GM11168 (cell line): Measurements from ENCODE around the gene GPC6.
"Not testable (repeated sequence)": the region's sequence is repeated elsewhere in the genome, so short reads cannot be mapped to it uniquely, and the experiment has no call there.

Experiments used
- in situ Hi-C: fragments of 300-500 bp; cut with MboI; formaldehyde crosslinking; loops from one replicate; pipeline ENCODE4 v1.12.0; 2022; ENCODE audit warnings: low sequenced_read_pairs; ENCODE audit not compliant: unreplicated experiment

GPC6 gene

DNA sequence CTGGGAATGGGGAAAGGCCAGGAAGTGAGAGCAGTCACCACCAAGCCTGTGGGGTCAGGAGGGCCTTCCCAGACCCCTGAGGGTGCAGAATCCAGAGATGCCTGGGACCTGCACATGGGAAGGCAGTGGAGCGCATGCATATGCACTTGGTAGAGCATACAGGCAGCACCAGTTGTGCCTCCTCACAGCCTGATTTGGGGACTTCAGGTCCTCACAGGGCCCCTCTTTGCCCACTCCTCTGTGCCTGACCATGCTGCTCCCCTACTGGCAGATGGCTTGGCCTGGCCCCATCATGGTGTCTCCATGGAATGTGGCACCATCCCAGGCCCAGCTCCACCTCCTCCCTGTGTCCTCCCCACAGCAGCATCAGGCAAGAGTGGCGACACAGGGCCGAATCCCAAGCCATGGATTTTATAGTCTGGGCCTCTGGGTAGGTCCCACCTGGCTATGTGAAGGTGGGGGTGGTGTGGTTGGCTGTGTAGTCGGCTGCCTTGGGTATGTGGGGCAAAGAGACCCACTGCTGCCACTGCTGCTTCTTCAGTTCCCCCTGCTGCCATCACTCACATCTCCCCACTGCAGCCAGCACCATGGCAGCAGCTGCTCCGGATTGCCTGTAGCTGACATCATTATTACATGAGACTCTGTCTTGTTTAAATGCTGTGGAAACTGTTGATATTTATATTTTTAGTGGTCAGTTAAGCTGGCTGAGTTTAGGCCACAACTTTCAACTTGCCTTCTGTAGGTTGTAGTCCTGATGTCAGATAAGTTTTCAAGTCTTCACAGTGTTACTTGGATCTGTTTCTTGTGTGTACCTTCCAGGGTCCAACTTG, 247.0 kb downstream of the GPC6 start:
- in situ Hi-C loops, result no loop called here

DNA sequence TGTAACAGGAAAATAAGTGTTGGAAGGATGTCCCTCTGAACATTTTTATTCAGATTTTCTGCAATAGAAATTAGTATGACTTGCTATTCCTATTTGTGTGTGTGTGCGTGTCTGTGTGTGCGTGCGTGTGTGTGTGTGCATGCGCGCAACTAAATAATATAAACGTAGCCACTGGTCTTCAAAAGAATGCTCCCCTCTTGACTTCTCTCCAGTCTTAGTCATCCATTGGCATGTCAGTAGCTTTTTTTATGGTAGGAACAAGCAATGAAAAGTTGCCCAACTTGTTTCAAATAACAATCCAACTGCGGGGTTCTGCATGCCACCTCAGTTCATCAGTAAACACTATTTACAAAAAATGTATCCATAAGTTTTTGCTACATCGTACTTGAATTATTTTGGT, 249.6 kb downstream of the GPC6 start:
- in situ Hi-C loops, result no loop called here

DNA sequence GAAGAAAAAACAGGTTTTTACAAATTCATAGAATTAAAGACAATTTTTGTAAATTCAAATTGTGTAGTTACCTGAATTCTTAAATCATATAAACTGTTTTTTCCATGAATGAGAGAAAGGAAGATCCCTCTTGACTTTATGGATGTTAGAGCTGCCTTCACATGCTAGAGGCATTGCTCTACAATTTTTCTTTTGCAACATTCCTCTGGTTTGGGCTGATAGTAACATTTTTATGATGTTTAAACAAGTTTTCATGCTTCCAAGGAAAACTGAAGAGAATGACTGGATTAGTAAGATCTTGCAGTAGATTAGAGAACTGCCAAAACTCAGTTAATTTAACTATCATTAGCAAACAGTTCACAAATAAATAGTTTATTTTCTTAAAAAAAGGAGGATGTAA, 250.6 kb downstream of the GPC6 start:
- in situ Hi-C loops, result no loop called here

DNA sequence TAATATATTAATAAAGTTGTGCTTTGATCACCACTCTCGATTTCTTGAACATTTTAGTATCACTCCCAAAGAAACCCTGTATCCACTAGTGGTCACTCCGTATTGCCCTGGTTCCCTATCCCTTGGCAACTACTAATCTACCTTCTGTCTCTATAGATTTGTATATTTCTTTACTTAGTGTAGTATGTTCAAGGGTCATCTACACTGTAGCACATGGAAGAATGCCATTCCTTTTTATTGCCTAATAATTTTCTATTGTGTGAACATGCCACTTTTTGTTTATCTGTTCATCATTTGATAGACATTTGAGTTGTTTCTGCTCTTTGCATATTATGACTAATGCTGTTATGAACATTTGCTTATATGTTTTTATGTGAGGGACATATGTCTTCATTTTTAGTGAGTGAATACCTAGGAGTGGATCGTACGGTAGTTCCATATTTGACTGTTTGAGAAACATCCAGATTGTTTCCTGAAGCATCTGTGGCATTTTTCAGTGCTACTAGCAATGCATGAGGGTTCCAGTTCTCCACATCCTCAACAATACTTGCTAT, 254.0 kb downstream of the GPC6 start:
- in situ Hi-C loops, result no loop called here

DNA sequence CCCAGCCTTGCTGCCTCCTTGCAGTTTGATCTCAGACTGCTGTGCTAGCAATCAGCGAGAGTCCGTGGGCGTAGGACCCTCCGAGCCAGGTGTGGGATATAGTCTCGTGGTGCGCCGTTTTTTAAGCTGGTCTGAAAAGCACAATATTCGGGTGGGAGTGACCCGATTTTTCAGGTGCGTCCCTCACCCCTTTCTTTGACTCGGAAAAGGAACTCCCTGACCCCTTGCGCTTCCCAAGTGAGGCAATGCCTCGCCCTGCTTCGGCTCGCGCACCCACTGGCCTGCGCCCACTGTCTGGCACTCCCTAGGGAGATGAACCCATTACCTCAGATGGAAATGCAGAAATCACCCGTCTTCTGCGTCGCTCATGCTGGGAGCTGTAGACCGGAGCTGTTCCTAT, 269.5 kb downstream of the GPC6 start:
- in situ Hi-C loops, result not testable (repeated sequence)

DNA sequence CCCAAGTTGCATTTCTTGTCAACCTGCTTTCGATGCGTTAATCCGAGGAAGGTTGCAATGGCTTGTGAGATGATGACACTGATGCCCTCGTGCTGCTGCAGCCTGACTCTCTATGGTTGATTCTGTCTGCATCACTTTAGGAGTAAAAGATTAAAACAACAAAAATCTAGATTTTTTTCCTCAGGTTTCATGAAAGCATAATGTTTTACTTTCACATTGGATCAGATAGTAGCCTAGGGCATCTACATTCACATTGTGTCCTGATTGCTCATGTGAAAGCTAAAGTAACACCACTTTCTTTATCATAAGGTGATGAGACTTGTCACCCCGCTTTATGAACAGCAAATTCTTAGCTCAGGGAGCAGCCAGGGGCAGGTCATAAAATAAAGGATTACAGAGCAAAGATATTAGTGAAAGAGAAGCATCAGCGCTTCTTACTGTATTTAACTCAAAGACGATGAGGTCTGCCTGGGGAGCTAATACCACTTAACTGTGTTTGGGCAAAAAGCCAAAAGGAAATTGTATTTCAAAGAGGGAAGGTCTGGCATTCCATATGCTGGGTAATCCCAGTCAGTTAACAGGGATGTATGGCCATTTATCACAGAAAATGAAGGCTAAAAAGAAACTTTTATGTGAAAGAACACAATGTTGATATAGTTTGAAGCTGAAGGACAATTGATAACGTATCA, 270.5 kb downstream of the GPC6 start:
- in situ Hi-C loops, result no loop called here

DNA sequence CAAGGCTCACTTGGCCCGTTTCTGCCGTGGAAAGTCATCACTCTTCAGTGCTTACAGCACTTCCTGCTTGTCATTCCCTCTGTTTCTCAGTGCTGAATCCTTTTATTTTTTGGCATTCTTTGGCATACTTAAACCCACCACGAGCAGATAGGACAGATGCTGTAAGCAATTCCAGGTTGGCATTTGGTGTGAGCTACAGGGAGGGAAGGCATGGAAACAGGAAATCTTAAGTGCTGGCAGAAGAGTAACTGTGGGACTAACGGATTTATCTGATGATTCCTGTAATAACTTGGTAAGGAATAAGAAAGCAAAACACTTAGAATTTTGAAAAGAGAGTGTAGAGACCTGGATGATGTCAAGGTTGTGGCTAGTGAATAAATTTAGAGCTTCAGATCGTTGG, 273.4 kb downstream of the GPC6 start:
- in situ Hi-C loops, result no loop called here

DNA sequence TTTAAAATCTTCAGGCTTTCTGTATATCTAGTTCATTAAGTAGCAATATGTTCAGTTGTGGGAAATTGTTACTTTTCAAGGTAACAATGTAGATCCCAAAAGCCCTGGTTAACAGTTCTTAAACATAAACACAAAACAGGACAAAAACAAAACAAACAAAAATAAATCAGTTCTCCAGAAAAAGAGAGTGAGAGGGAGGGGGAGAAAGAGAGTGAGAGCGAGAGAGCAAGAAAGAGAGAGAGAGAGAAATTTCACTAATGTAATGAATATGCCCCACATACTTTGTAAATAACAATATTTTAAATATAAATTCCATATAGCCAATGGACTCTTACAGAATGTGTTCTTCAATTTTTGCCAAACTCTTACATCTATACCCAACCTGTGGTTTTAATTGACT, 275.5 kb downstream of the GPC6 start:
- in situ Hi-C loops, result no loop called here

DNA sequence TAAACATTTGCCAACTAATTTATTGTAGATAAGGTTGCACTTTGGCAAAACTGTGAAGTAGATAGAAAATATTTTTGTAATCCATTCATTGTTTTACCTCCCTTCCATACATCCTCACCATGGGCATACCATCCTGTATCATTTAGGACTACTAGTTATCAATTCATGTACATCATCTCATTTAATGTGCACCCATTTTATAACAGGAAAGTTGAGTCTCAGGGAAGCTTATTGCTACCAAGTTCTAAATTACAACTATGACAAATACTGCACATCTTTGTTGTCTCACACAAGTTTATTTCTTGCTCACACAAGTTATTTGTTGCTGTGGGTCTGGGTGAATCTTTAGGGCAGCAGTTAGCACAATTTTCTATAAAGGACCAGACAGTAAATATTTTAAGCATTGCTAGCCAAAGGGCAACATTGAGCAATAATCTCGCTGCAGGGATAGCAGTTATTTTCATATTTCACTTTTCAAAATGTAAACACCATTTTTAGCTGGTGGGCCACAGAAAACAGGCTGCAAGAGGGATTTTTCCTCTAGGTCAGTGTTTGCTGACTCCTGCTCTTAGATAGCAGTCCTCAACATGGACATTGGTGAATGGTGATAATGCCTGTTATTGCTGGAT, 276.5 kb downstream of the GPC6 start:
- in situ Hi-C loops, result no loop called here

DNA sequence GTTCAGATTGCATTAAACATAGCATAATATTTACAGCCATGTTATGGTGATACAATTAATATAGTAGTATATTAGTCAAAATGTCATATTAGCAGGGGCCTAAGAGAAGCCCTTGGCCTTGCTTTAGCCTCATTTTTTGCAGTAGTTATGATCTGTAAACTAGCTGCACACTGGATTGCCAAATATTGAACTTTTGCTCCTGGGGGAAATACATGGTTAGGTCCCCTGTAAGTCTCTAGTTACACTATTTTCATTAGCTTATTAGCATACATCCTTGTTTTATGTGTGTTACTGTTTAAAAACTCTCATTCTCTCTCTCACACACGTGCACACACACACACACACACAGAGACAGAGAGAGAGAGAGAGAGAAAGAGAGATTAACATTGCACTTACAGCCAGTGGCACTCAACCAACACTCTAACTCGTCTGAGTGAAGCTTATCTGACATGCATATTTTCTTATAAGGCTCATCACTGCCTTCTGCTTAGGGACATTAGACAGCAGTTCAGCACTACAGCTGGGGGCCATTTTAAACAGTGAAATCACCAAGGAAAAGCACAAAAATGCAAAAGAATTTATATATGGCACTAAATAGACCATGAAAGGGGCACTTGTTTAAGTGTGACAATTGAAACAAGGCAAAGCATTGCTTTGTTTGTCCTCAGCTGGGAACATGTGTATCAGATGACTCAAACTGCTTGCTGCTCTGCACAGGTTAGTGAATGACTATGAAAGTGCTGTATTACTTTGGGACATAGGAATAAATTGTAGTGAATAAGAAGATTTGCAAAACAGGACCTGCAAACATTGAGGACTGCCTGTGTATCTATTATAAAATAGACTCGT, 278.7 kb downstream of the GPC6 start:
- in situ Hi-C loops, result no loop called here

DNA sequence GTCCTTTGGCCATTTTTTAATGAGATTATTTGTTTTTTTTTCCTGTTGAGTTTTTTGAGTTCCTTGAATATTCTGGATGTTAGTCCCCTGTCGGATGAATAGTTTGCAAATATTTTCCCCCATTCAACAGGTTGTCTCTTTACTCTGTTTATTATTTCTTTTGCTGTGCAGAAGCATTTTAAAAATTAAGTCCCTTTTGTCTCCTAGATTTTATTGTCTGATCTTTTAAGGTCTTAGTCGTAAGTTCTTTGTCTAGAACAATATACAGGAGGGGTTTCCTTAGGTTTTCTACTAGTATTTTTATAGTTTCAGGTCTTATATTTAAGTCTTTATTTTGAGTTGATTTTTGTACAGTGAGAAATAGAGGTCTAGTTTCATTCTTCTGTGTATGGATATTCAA, 284.4 kb downstream of the GPC6 start:
- in situ Hi-C loops, result no loop called here

DNA sequence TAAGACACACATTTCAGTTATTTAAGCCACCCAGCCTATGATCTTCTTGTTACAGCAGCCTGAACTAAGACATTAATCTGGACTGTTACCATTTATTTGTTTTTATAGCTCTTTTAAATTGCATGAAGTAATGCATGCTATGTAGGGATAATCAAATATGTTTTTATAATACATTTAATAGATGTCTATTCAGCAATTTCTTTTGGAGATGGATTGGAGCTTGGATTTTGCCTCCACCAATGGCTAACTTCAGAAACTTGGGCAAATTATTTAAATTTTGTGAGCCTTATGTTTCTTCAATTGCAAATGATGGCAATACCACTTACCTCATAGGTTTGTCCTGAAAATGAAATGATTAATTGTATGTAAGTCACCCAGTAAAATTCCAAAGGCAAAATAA, 288.7 kb downstream of the GPC6 start:
- in situ Hi-C loops, result no loop called here

DNA sequence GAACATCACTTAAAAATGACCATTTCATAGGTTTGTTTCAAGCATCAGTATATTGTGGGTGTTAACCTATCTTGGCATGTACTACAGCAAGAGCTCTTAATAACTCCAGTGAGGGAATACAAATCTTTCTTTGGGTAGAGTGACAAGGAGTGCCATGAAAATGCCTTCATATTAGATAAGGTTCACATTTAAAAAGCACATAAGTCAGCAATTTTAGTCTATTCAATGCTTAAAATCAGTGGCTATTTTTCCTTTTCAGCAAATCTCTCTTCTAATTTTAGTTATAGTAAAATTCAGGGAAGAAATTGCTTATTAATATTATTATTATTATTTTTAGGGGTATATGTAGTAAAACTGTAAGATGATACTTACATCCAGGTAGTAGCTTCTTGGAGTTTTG, 291.1 kb downstream of the GPC6 start:
- in situ Hi-C loops, result no loop called here

DNA sequence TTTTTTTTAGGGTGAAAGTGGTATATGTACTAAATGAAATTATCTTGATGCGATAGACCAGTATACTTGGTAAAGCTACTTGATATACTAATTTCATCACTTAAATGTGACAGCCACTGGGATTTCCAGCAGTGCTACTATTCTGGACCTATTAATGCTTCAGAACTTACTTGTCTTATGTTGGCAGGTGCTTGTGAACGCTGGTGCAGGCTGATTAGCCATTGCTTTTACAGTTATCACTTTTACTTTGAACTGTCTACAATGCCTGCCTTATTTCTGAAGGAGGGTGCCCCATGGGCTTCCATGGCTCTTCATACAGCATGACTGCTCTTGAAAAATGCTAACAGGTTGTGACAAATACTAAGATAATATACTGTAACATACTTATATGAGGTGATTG, 294.7 kb downstream of the GPC6 start:
- in situ Hi-C loops, result no loop called here

DNA sequence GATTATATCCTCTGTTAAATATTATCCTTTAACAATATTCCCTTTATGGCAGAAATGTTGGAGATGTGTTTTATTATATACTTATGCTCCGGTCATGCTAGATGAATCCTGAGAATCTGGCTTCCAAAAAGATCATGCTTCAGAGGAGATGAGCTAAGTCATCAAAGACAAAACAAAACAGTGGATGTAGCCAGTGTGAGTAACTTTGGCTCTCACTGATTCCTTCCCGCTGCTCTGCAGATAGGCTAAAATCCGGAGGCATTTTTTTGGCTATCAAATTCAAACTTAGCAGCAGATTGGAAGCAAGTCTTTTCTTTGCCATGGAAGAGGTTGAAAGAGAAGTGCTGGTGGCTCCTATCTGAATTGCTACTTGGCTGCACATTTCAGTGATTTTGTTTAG, 295.9 kb downstream of the GPC6 start:
- in situ Hi-C loops, result no loop called here

DNA sequence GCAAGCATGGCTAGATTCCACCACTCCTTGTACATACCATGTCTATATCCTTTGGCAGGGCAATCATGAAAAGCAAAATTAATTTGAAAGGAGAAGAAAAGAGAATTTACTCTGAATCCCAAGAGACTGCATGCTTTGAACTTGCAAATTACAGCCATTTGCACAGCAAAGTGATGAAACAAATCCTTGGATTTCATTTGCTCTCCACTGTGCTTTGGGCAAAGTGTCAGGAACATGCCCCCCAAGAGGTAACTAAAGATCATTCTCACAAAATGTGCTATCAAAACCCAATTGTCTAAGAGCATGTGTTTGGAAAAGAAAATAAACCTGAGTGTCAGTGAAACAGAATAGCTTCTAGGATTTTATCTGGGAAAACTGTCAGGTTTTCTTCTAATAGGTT, 298.5 kb downstream of the GPC6 start:
- in situ Hi-C loops, result no loop called here

DNA sequence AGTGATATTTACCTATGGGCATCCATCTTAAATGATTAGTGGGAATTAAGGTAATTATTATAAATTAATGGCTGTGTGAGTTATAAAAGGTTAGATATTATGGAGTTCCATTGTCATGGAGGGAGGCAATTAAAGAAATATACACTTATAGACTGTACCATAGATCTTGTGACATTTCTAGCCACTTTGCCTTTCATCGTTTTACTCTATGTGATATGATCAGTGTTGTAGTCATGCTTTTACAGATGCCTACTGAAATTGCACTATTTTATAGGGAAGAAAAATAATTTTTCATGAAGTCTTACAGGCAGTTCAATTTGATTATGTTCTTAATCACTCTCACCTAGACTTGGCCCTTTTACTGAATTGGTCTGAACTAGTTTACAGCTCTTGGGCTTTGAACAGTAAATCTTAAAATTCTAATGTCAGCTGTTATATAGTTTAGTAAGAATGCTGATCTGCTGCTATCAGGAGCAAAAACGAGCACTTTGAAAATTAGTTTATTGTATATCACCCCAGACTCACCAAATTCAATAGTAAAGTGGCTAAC, 301.2 kb downstream of the GPC6 start:
- in situ Hi-C loops, result no loop called here

DNA sequence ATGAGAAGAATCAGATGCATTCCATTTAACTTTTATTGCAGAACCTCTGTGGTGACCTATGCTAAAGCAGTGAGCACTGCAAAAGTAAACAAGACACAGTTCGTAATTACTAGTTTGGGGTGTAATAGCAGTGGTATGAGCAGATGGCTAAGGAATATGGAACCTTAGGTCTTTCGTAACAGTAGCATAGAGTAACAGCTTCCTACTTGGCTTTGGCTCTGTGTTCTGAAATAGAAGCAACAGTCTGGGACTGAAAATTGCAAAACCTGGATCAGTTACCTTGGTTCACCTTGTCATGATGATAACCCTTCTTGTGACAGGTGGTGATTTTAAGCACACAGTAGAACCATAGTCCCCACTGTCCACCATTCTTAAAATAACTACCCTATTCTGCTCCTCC, 303.4 kb downstream of the GPC6 start:
- in situ Hi-C loops, result no loop called here

DNA sequence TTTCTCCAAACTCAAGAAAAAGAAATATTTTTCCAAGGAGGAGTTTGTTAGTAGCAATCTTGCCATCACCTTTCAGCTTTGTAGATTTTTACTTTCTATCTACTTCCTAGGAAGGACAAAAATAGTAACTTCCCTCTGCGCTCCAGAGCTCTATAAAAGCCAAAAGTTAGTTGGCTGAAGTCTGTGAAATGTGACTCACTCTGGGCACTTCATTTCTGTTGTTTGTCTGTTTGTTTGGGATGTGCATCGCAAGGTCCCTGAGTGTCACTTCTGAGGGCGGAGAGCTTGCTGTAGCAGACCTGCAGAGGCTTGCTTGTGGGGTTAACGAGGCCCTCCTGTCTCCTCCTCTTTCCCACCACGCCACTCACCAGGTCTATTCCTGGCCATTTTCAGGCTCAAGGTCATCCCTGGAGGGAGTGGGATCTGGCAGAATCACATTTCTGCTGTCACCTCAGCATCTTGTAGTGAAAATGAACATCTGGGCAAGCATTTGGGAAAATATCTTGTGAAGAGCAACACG, 307.6 kb downstream of the GPC6 start:
- in situ Hi-C loops, result no loop called here

DNA sequence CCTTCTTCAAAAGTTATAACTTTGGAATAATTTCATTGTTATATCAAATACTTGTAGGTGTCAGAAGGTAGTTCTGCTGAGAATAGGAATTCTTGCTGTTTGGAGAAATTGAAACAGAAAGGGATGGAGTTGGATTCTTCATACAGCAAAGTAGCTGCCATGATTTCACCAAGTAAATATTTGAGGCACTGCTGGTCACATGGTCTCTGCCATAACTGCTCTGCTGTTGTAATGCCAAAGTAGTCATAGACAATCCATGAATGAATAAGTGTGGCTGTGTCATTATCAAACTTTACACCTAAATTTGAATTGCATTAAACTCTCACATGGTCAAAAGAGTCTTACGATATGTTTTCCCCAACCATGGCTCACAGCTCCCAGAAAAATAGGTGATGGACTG, 308.6 kb downstream of the GPC6 start:
- in situ Hi-C loops, result no loop called here
